ENCODE data around the gene PHRF1. TPM values are rescaled to one million over a fixed set of nuclear protein-coding genes. Genes with fewer than 3 reads are reported as not detected.

The PHRF1 gene
- total and polyA plus RNA-seq, 2 of the 4 experiments (the other 2 are of a cell fraction) = 10.9 to 17.5 TPM

- Histone ChIP-seq H3K14ac (replicated peaks; ENCODE audit: low read depth, low read length) (no peak overlapping the region), H3K27me3 (ENCODE audit: control insufficient read depth, insufficient read depth, low read length) (no peaks in the 10 kb centered on the region), H3K4ac (ENCODE audit: low read depth, low read length) (no peak overlapping the region), H4K91ac (ENCODE audit: insufficient read depth, low read depth, low read length) (no peak overlapping the region), H2BK120ac (ENCODE audit: low read depth, low read length) (no peak overlapping the region), H4K5ac (ENCODE audit: low read depth, low read length) (no peak overlapping the region), H2AFZ (replicated peaks; ENCODE audit: low read length, poor library complexity) (no peak overlapping the region), H3K56ac (ENCODE audit: extremely low read depth, insufficient read depth, low read length) (no peak overlapping the region), H4K8ac (ENCODE audit: low read depth in 2 of 2, low read length in 2 of 2) (no peak overlapping the region), H3K4me1 (ENCODE audit: control insufficient read depth, insufficient read depth, low read length) (peaks cover 12% of the 10 kb centered on the region), H3K18ac (ENCODE audit: low read depth, low read length) (no peak overlapping the region), H3K9ac (ENCODE audit: low read depth, low read length) (no peak overlapping the region), H3K4me3 (ENCODE audit: insufficient read depth, low read depth, low read length) (no peak overlapping the region), H3K27ac (ENCODE audit: insufficient read depth, low read length) (no peak overlapping the region), H3K79me1 (ENCODE audit: low read depth in 1 of 2, low read length in 2 of 2) (peaks cover 9 to 51% of the 10 kb centered on the region in 2 experiments), H2AK9ac (replicated peaks; ENCODE audit: low read depth, low read length, poor library complexity) (no peak overlapping the region), H2BK5ac (ENCODE audit: low read depth, low read length, poor library complexity, severe bottlenecking) (no peak overlapping the region), H2AK5ac (ENCODE audit: low read depth, low read length) (no peak overlapping the region), H3K9me3 (ENCODE audit: control insufficient read depth, insufficient read depth, low read length) (no peaks in the 10 kb centered on the region), H2BK15ac (ENCODE audit: low read depth, low read length) (no peak overlapping the region), H3K23ac (ENCODE audit: low read depth, low read length) (0 out of 2 replicates have a peak overlapping the region, but pooled peaks have one; percentile 24), H3K36me3 (ENCODE audit: control insufficient read depth, insufficient read depth, low read length) (peaks cover 20% of the 10 kb centered on the region), H3K4me2 (ENCODE audit: low read depth, low read length) (no peak overlapping the region), H2BK20ac (ENCODE audit: low read depth, low read length) (no peak overlapping the region), H3K9me1 (ENCODE audit: insufficient read depth, low read length) (peaks cover 21% of the 10 kb centered on the region), H4K20me1 (ENCODE audit: insufficient read depth, low read length) (peaks cover 71% of the 10 kb centered on the region)
- DNase-seq = peak; percentile 25
- BruUV-seq (replicated peaks) = no TSS peak
- in situ Hi-C loops (cut with MboI; ENCODE audit: low sequenced_read_pairs) = no loop called here
- ChIA-PET POLR2A (ENCODE audit: unreplicated experiment) (no interaction called here), CTCF (no interaction called here)
- WGBS, 2 experiments (ENCODE audit: extremely low coverage in 2 of 2, insufficient read length in 1 of 2) = 89% methylated on average over 5 of the region's 20 CpGs; no CpG with 5 or more reads in 1 of the 2 experiments
- TF ChIP-seq RFX5 (IDR thresholded peaks at IDR 0.05; ENCODE audit: low read depth, low read length) (no peak), CEBPB (IDR thresholded peaks at IDR 0.05; ENCODE audit: low read depth, low read length) (no peak), MAZ (IDR thresholded peaks at IDR 0.05; ENCODE audit: borderline replicate concordance, low read depth, low read length) (no peak), SMC3 (IDR thresholded peaks at IDR 0.05; ENCODE audit: low read depth, low read length) (no peak), ELK1 (IDR thresholded peaks at IDR 0.05; ENCODE audit: borderline replicate concordance, low read depth, low read length) (no peak), RAD21 (IDR thresholded peaks at IDR 0.05; ENCODE audit: low read length) (no peak), MXI1 (IDR thresholded peaks at IDR 0.05; ENCODE audit: borderline replicate concordance, low read depth, low read length) (no peak), NFE2L2 (IDR thresholded peaks at IDR 0.05; ENCODE audit: low read depth, low read length) (no peak), BHLHE40 (IDR thresholded peaks at IDR 0.05; ENCODE audit: low read depth, low read length) (no peak)
- intact Hi-C loops (cut with micrococcal nuclease) = no loop called here
- dilution Hi-C loops (cut with HindIII; ENCODE audit: low sequenced_read_pairs, unreplicated experiment) = no loop called here
- ATAC-seq (ENCODE audit: low read depth) = no peak
Observed at GRCh38 chr11:579830-580601, 3.7 kb downstream of the PHRF1 start.

Data from IMR-90 (cell line).